ENCODE results near the gene ABLIM2. TPM values are rescaled to one million over a fixed set of nuclear protein-coding genes. Genes with fewer than 3 reads are reported as not detected.

The ABLIM2 gene
- polyA plus RNA-seq, 1 donor from 2014 or later = 14.9 TPM

- no peak overlapping the region for H2AFZ ChIP-seq (ENCODE audit: low read depth, low read length)
- H3K4me2 ChIP-seq (ENCODE audit: low read length) = no peak overlapping the region
- no peak overlapping the region for H3K4me3 ChIP-seq (ENCODE audit: low read length)
- no peak overlapping the region for H3K9ac ChIP-seq (ENCODE audit: low read length)
- H3F3A ChIP-seq (ENCODE audit: insufficient read depth, low read length, poor library complexity, severe bottlenecking) = no peaks in the 10 kb centered on the region
- no peaks in the 10 kb centered on the region for H3K9me3 ChIP-seq (ENCODE audit: low read length)
- no peaks in the 10 kb centered on the region for H3K9me2 ChIP-seq (ENCODE audit: insufficient read depth, low read length)
- no peaks in the 10 kb centered on the region for H3K36me3 ChIP-seq (ENCODE audit: insufficient read depth, low read length)
- H3K79me2 ChIP-seq (replicated peaks; ENCODE audit: insufficient read depth, low read length) = no peaks in the 10 kb centered on the region
- no peak for TF ChIP-seq EZH2 (IDR thresholded peaks at IDR 0.05; ENCODE audit: borderline replicate concordance, insufficient read depth, low read length, poor library complexity, severe bottlenecking)
- no peak for TF ChIP-seq CTCF (IDR thresholded peaks at IDR 0.05; ENCODE audit: poor library complexity, severe bottlenecking)
- no peak for TF ChIP-seq TAF1 (IDR thresholded peaks at IDR 0.05; ENCODE audit: low read depth)
- TF ChIP-seq MXI1 (conservative IDR thresholded peaks at IDR 0.05; ENCODE audit: poor library complexity, severe bottlenecking) = no peak
- no peak for TF ChIP-seq POLR2AphosphoS5 (IDR thresholded peaks at IDR 0.05)
- TF ChIP-seq EP300 (conservative IDR thresholded peaks at IDR 0.05; ENCODE audit: poor library complexity, severe bottlenecking) = no peak
- no peak for TF ChIP-seq REST (IDR thresholded peaks at IDR 0.05; ENCODE audit: borderline replicate concordance)
- TF ChIP-seq RAD21 (conservative IDR thresholded peaks at IDR 0.05) = no peak
- no peak for TF ChIP-seq SMC3 (conservative IDR thresholded peaks at IDR 0.05; ENCODE audit: poor library complexity)
- H3K27ac ChIP-seq (ENCODE audit: low read length) = no peak overlapping the region
- no peaks in the 10 kb centered on the region for H3K27me3 ChIP-seq (ENCODE audit: insufficient read depth, low read depth, low read length)
- H4K20me1 ChIP-seq (ENCODE audit: insufficient read depth) = no peaks in the 10 kb centered on the region
Measured at GRCh38 chr4:8058031-8058479, 100.6 kb downstream of the ABLIM2 start.

GRCh38 chr4:8055206-8055605 is 103.4 kb downstream of the ABLIM2 start:
- no peak overlapping the region for H3K9ac ChIP-seq (ENCODE audit: low read length)
- TF ChIP-seq MXI1 (conservative IDR thresholded peaks at IDR 0.05; ENCODE audit: poor library complexity, severe bottlenecking) (no peak), REST (IDR thresholded peaks at IDR 0.05; ENCODE audit: borderline replicate concordance) (no peak), EZH2 (IDR thresholded peaks at IDR 0.05; ENCODE audit: borderline replicate concordance, insufficient read depth, low read length, poor library complexity, severe bottlenecking) (no peak), CTCF (IDR thresholded peaks at IDR 0.05; ENCODE audit: poor library complexity, severe bottlenecking) (no peak), EP300 (conservative IDR thresholded peaks at IDR 0.05; ENCODE audit: poor library complexity, severe bottlenecking) (no peak), RAD21 (conservative IDR thresholded peaks at IDR 0.05) (no peak), TAF1 (IDR thresholded peaks at IDR 0.05; ENCODE audit: low read depth) (no peak), SMC3 (conservative IDR thresholded peaks at IDR 0.05; ENCODE audit: poor library complexity) (no peak), POLR2AphosphoS5 (IDR thresholded peaks at IDR 0.05) (no peak)
- H2AFZ ChIP-seq (ENCODE audit: low read depth, low read length) = no peak overlapping the region
- no peak overlapping the region for H3K4me2 ChIP-seq (ENCODE audit: low read length)
- H3K79me2 ChIP-seq (replicated peaks; ENCODE audit: insufficient read depth, low read length) = no peaks in the 10 kb centered on the region
- no peaks in the 10 kb centered on the region for H3F3A ChIP-seq (ENCODE audit: insufficient read depth, low read length, poor library complexity, severe bottlenecking)
- H3K27me3 ChIP-seq (ENCODE audit: insufficient read depth, low read depth, low read length) = no peaks in the 10 kb centered on the region
- no peak overlapping the region for H3K27ac ChIP-seq (ENCODE audit: low read length)
- H3K36me3 ChIP-seq (ENCODE audit: insufficient read depth, low read length) = no peaks in the 10 kb centered on the region
- H3K9me3 ChIP-seq (ENCODE audit: low read length) = no peaks in the 10 kb centered on the region
- no peaks in the 10 kb centered on the region for H4K20me1 ChIP-seq (ENCODE audit: insufficient read depth)
- H3K9me2 ChIP-seq (ENCODE audit: insufficient read depth, low read length) = no peaks in the 10 kb centered on the region
- H3K4me3 ChIP-seq (ENCODE audit: low read length) = no peak overlapping the region

Data from neural cell (in vitro differentiated cells).